ENCODE results near the gene RAMP1. TPM values are rescaled to one million over a fixed set of nuclear protein-coding genes. Genes with fewer than 3 reads are reported as not detected.

The RAMP1 gene
- total RNA-seq, 2 donors from 2014 or later = 239 to 275 TPM

- Histone ChIP-seq H3K36me3 (peaks cover 8% of the 10 kb centered on the region), H3K27ac (peak overlapping the region; percentile 89 to 94), H3K4me1 (peaks cover 0 to 47% of the 10 kb centered on the region in 2 donors), H3K4me3 (no peak overlapping the region), H3K9me3 (no peaks in the 10 kb centered on the region), H3K27me3 (no peaks in the 10 kb centered on the region)
- no peak for TF ChIP-seq CTCF (IDR thresholded peaks at IDR 0.05)
- DNase-seq (ENCODE audit: low spot score) = peak; percentile 79
These were observed 26.7 kb downstream of the RAMP1 start for GRCh38 chr2:237885931-237886684.

- peak; percentile 79 for DNase-seq (ENCODE audit: low spot score)
- Histone ChIP-seq H3K4me3 (no peak overlapping the region), H3K27ac (peak overlapping the region; percentile 89 to 94), H3K4me1 (peaks cover 0 to 47% of the 10 kb centered on the region in 2 donors), H3K36me3 (peaks cover under 1% of the 10 kb centered on the region), H3K27me3 (no peaks in the 10 kb centered on the region), H3K9me3 (no peaks in the 10 kb centered on the region)
- TF ChIP-seq CTCF (IDR thresholded peaks at IDR 0.05) = no peak
These were observed 27.5 kb downstream of the RAMP1 start for GRCh38 chr2:237886685-237887481.

- no peak overlapping the region for H3K4me3 ChIP-seq
- no peak for DNase-seq (ENCODE audit: low spot score)
- no peaks in the 10 kb centered on the region for H3K27me3 ChIP-seq
- H3K9me3 ChIP-seq = no peaks in the 10 kb centered on the region
- peak overlapping the region; percentile 89 to 94 for H3K27ac ChIP-seq
- peaks cover 0 to 46% of the 10 kb centered on the region in 2 donors for H3K4me1 ChIP-seq
- no peak for TF ChIP-seq CTCF (IDR thresholded peaks at IDR 0.05)
- H3K36me3 ChIP-seq = no peaks in the 10 kb centered on the region
These were observed 29.0 kb downstream of the RAMP1 start for GRCh38 chr2:237888389-237888788.

GRCh38 chr2:237889016-237889415, 29.6 kb downstream of the RAMP1 start:
- TF ChIP-seq CTCF (IDR thresholded peaks at IDR 0.05) = no peak
- Histone ChIP-seq H3K9me3 (no peaks in the 10 kb centered on the region), H3K4me3 (no peak overlapping the region), H3K36me3 (no peaks in the 10 kb centered on the region), H3K4me1 (peaks cover 0 to 46% of the 10 kb centered on the region in 2 donors), H3K27me3 (no peaks in the 10 kb centered on the region), H3K27ac (peak overlapping the region; percentile 89 to 94)
- DNase-seq (ENCODE audit: low spot score) = no peak

- Histone ChIP-seq H3K36me3 (no peaks in the 10 kb centered on the region), H3K4me3 (no peak overlapping the region), H3K4me1 (peaks cover 0 to 53% of the 10 kb centered on the region in 2 donors), H3K27ac (peak overlapping the region; percentile 43 to 94), H3K9me3 (no peaks in the 10 kb centered on the region), H3K27me3 (no peaks in the 10 kb centered on the region)
- no peak for TF ChIP-seq CTCF (IDR thresholded peaks at IDR 0.05)
- no peak for DNase-seq (ENCODE audit: low spot score)
These were observed 30.4 kb downstream of the RAMP1 start for GRCh38 chr2:237889811-237890210.

Data from right atrium auricular region (tissue), 2 donors.